ENCODE results near the gene LBX2.

Gene LBX2

GRCh38 chr2:74525717-74526648 is 26.6 kb upstream of the LBX2 start, which contains the start of gene DQX1:
DQX1 (minus strand) TSS chr2:74526231; CDS start chr2:74525729, 502 bp downstream.
- DNase-seq (ENCODE audit: low spot score): peak; percentile 67

DNA sequence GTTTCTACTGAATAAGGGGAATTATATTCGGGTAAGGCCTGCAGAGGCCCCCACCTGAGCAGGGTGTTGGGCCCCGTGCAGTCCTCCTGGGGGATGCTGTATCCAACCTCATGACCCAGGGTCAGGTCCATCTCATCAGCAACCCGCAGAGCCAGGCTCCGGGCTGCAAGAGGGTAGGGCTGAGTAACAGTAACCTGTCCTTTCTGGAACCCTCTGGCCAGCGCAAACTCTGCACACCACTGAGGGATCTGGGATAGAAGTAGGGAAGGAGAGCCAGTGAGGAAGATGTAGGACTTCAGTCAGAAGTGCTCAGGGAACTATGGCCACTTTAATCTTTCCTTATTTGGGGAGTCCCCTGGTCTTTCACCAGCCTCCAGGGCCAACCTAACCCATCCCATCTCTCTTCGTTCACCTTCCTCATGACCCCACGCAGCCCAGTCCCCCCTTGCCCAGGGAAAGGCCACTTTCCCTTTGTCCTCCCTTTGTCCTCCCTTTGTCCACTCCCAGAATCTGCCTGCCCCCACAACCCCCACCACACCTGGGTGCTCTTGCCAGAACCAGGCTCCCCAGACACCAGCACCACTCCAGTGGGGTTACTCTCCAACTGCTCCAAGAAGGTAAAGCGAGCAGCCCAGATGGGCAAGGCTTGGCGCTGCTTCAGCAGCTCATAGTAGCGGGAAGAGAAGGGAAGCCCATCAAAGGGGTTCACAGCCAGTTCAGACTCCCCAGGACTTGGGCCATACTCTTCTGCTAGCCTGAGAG is 25.7 kb upstream of the LBX2 start:
- DNase-seq (ENCODE audit: low spot score): no peak

DNA sequence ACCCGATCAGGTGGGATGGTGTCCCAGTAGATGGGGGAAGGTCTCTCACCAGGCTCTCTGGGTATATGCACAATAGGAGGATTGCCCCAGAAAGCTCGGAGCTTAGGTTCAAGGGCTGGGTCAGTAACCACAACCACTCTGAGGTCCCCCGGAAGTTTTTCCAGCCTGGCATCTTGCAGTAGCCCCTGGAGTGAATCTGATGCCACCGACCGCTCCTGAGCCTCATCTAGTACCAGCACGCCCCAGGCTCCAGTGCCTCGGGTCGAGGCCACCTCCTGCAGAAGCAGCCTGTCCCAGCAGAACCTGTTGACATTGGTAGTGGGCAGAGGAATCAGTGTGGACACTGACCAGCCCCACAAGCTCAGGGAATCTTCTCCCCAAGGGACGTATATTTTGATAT is 24.6 kb upstream of the LBX2 start:
- no peak for DNase-seq (ENCODE audit: low spot score)

DNA sequence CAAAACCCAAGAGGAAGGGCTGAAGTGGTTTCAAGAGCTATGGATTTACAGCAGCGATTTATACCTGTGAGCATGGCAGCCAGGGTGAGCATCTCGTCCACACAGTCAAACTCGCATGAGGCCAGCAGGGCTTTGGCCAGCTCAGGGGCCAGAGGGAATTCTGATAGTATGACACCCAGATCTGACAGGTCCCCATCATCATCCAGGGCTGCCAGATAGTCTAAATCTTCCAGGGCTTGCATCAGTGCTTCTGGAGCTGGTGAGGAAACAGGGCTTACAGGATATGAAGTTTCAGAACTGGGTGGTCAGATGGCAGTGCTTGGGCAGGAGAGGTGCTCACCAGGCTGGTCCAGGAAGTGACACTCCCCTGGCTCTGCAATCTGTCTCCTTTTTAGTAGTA is 23.1 kb upstream of the LBX2 start:
- DNase-seq (ENCODE audit: low spot score): no peak

DNA sequence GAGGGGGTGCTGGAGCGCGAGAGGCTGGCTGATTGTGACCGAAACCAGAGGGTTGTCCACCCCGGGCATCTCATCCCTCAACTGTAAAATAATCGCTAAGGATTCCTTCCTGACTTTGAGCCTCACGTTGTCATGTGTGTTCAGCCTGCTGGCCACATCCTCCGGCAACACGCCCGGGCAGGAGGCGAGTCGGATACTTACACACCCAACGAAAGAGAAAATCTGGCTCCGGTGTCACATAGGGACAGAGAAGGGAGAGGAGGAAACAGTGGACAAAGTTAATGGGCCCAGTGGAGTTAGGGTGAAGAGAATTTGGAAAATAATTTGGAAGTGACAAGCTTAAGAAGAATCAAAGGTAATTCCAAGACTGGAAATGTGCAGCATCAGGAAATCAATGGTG is 17.2 kb upstream of the LBX2 start:
- DNase-seq (ENCODE audit: low spot score): no peak

GRCh38 chr2:74515981-74516633 is 16.7 kb upstream of the LBX2 start:
- DNase-seq (ENCODE audit: low spot score): no peak

GRCh38 chr2:74515271-74515980 is 16.0 kb upstream of the LBX2 start:
- DNase-seq (ENCODE audit: low spot score): no peak

DNA sequence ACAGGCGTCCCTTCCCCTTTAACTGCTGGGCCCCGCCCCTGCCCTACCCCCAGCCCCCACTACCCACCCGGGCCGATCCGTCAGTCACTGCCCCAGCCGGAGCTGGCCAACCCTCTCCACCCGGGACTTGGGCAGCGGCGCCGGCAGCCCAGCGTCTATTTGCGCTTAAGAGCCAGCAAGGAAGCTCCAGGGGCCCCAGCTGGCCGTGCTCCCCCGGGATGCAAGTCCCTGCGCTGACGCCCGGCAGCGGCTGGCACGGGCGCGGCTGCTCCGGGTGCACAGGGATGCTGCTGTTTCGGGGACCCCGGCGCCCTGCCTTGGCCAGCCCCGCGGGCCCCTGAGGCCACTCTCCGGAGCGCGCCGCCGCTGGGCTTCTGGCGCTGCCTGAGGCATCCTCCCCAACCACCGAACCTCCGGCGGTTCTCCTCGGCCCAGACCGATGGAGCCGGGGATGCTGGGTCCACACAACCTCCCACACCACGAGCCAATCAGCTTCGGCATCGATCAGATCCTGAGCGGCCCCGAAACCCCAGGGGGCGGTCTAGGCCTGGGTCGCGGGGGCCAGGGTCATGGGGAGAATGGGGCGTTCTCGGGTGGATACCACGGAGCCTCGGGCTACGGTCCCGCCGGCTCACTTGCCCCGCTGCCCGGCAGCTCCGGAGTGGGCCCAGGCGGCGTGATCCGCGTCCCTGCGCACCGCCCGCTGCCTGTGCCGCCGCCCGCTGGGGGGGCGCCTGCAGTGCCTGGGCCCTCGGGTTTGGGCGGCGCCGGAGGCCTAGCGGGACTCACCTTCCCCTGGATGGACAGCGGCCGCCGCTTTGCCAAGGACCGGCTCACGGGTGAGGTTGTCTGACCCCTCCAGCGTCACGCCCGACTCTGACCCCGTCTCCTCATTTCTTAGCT is 15.2 kb upstream of the LBX2 start, which contains the start of gene TLX2:
Gene TLX2 (plus strand): TSS at position 83 of the 903 bp plus-strand sequence. CDS start 357 bp downstream, at position 440.
- DNase-seq (ENCODE audit: low spot score): no peak

DNA sequence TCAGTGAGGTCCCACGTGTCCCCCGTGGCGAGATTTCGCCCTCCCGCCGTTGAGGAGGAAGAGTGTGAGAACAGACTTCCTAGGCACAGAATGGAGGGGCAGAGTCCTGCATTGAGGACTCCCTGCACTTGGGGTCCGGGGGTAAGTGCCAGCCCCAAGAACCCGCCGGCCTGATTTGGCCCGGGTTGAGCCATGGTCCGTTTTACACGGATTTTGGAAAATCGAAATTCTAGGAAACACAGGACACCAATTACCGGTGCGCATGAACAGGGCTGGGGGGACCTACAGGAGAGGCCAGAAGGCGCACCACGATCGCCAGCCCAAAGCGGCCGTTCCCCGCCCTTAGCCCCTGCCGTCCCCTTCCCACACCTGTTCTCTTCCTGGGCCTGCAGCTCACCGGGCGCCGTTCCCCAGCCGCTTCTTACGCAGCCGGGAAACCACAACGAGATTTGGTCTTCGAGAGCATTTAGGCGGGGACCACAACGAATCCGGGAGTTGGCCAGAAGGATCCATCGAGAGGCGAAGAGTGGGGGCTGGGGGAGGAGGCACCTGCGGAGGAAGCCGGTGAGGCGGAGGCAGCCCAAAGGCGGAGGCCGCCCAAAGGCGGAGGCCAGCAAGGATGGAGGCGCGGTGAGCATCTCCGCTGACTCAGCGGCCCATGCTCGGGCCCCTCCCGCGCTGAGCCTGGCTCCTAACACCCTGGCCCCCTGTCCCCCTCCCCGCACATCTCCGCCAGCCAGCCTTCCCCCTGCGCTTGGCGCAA is 14.4 kb upstream of the LBX2 start:
- DNase-seq (ENCODE audit: low spot score): no peak

- DNase-seq (ENCODE audit: low spot score): no peak
These were observed 13.6 kb upstream of the LBX2 start for GRCh38 chr2:74512744-74513604.

DNA sequence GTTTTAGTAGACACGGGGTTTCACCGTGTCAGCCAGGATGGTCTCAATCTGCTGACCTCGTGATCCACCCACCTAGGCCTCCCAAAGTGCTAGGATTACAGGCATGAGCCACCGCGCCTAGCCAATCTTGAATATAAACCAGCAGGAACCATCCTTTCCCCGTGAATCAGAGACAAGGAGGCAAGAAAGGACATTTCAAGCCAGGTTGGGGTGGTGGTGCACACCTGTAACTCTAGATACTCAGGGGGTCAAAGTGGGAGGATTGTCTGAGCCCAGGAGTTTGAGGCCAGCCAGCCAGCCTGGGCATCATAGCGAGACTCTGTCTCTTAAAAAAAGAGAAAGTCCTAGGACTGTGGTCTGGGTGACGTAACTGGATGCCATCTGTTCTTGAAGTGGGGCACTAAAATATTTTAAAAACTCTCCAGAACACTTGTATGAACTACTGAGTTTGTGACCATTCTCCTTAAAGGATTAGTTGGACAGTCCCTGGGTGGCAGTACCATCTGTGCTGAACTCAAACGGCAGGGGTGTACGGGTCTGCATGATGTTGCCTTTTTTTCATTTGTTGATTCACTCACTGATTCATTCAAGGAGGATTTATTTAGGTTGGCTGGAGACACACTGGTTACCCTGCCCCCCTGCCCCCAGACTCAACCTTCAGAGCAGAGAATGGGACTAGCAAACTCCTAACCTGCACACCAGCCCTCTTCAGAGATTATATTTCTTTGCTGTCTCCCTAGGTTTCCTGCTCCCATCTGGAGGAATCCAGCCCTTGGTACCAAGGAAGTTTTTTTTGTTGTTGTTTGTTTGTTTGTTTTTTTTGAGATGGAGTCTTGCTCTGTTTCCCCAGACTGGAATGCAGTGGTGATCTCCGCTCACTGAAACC is 11.9 kb upstream of the LBX2 start:
- DNase-seq (ENCODE audit: low spot score): no peak

GRCh38 chr2:74510272-74510671 is 10.9 kb upstream of the LBX2 start:
- DNase-seq (ENCODE audit: low spot score): no peak

- DNase-seq (ENCODE audit: low spot score): peak; percentile 66
These were observed 8.6 kb upstream of the LBX2 start for GRCh38 chr2:74507926-74508520.

- peak; percentile 99 for DNase-seq (ENCODE audit: low spot score)
These were observed 7.9 kb upstream of the LBX2 start, which contains the start of gene PCGF1 for GRCh38 chr2:74507145-74507925. PCGF1 (minus strand) TSS chr2:74507695; CDS start chr2:74507668, 27 bp downstream.

DNA sequence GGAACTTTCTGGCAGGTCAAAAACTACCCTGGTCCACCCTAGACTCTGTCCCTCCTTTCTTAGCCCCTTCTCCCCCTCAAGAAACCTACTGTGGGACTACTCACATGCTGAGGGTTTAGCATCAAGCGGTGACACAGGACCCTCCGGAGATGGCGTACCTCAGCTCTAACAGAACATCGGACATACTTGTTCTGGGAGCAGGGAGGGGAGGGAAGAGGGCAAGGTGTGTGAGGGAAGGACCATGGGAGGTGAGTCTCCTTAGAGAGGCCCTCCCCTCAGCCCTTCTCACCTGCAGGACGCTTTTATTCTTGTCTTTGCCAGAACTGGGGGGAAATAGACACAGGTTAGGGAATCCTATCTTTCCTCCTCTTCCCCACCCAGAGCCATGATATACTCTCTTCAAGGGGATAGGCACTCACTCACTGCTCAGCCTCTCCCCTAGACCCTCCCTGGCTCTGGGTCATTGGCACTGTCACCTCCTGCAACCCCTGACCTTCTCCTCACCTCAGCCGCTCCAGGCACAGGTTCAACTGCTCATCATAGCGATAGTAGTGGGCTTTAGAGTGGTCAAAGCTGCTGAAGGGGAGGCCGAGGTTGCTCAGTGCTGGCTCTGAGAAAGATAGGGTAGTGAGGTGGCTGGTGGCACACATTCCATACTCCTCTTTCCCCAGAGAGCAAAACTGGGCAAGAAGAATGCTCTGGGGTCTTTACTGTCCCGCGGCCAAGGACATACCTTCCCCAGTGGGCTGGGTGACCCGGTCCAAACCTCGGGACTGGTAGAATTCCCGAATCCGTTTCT is 6.2 kb upstream of the LBX2 start:
- no peak for DNase-seq (ENCODE audit: low spot score)

GRCh38 chr2:74504591-74504990 is 5.2 kb upstream of the LBX2 start:
- no peak for DNase-seq (ENCODE audit: low spot score)

Measured in SW480 (cell line).